ENCODE measurements around the gene MRTFA.

The MRTFA gene

GRCh38 chr22:40482886-40483285 is 153.6 kb downstream of the MRTFA start:
- no peak for DNase-seq

GRCh38 chr22:40482391-40482790 is 154.1 kb downstream of the MRTFA start:
- no peak for DNase-seq

GRCh38 chr22:40480996-40481395 is 155.5 kb downstream of the MRTFA start:
- no peak for DNase-seq

- no peak for DNase-seq
These were observed 156.5 kb downstream of the MRTFA start for GRCh38 chr22:40479887-40480538.

GRCh38 chr22:40479126-40479800 is 157.3 kb downstream of the MRTFA start:
- no peak for DNase-seq

- no peak for DNase-seq
These were observed 158.0 kb downstream of the MRTFA start for GRCh38 chr22:40478338-40479125.

- DNase-seq, result no peak
These were observed 158.7 kb downstream of the MRTFA start for GRCh38 chr22:40477683-40478337.

GRCh38 chr22:40476341-40476740 is 160.2 kb downstream of the MRTFA start:
- DNase-seq, result no peak

GRCh38 chr22:40473703-40474102 is 162.8 kb downstream of the MRTFA start:
- peak; percentile 6 for DNase-seq

- no peak for DNase-seq
These were observed 163.9 kb downstream of the MRTFA start for GRCh38 chr22:40472579-40472978.

- no peak for DNase-seq
These were observed 164.5 kb downstream of the MRTFA start for GRCh38 chr22:40472051-40472450.

GRCh38 chr22:40469181-40469580 is 167.3 kb downstream of the MRTFA start:
- DNase-seq, result no peak

- DNase-seq, result no peak
These were observed 167.9 kb downstream of the MRTFA start for GRCh38 chr22:40468616-40469015.

GRCh38 chr22:40466976-40467375 is 169.5 kb downstream of the MRTFA start:
- no peak for DNase-seq

GRCh38 chr22:40463683-40464082 is 172.8 kb downstream of the MRTFA start:
- no peak for DNase-seq

- no peak for DNase-seq
These were observed 173.4 kb downstream of the MRTFA start for GRCh38 chr22:40463017-40463631.

- DNase-seq, result no peak
These were observed 174.1 kb downstream of the MRTFA start for GRCh38 chr22:40462195-40462984.

GRCh38 chr22:40453671-40454070 is 182.8 kb downstream of the MRTFA start:
- no peak for DNase-seq

GRCh38 chr22:40452730-40453487 is 183.6 kb downstream of the MRTFA start:
- peak; percentile 73 for DNase-seq

GRCh38 chr22:40451210-40451609 is 185.3 kb downstream of the MRTFA start:
- DNase-seq, result no peak

- DNase-seq, result no peak
These were observed 185.9 kb downstream of the MRTFA start for GRCh38 chr22:40450616-40451015.
